ENCODE results near the gene ATRNL1.

ATRNL1 gene

DNA sequence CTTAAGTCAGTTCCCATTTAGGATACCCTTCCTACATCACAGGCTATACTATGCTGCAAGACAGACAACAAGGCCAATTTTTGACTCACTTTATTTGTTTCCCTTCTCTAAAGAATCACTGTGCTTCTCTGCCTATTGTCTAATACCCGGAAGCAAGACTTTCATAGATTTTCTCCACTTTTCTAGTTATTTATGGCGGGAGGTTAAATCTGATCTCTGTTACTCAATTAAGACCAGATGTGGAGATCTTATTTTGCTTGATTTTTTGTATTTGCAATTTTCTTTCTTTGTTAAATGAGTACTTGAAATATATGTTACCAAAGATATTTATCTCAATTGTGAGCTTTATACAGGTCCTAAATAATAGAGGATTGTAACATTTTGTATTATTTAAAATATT lies 511.5 kb downstream of the ATRNL1 start:
- no peak for DNase-seq (ENCODE audit: low read depth, low spot score)

DNA sequence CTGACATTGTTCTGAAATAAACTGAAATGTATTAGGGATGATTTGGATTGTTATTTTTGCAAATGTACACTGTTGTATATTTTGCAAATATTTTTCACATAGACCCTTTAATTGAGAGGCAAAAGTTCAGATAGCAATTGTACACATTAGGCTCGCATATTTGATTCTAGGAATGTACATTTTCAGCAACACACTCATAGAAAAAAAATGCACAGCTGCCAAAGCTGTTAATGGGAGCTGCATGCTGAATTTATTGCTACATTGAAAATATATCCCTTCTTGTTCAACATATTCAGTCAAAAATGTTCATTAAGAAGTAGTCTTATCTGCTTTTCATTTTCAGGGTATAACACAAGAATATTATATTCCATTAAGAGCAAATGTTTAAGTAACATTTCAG lies 512.9 kb downstream of the ATRNL1 start:
- DNase-seq (ENCODE audit: low read depth, low spot score) = no peak

DNA sequence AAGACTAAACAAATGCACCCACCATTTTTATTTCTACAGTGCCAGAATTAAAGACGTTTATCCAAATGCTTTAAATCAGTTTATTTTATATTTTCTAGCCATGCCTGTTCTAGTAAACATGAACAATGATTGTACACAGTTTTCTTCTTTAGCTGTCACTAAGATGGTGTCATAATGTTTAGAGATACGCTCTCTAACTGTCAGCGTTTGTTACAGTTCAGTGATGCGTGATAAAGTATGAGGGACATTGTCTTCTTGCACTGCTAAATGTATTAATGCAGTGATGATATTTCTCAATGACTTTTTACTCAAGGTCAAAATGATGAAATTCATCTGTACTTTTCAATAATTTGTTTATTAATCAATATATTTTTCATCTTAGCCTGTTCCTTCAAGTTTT lies 513.6 kb downstream of the ATRNL1 start:
- no peak for DNase-seq (ENCODE audit: low read depth, low spot score)

DNA sequence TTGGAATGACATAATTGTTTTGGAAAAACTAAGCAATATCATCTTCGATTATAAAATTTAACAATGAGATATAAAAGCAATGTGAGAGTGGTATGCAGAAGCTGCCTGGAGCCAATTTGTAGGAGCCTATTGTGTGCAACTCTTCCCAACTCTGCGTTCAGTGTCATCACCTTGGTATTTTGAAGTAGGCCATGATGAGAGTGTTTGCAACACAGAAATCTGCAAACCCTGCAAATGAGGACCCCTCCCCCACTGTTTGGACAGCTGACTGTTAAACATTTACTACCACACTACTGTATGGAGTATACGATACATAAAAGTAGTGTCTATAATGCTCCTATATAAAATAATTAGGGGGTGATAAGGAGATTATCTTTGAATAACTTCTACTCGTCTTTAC lies 531.3 kb downstream of the ATRNL1 start:
- no peak for DNase-seq (ENCODE audit: low read depth, low spot score)

GRCh38 chr10:115628616-115629015 lies 535.5 kb downstream of the ATRNL1 start:
- no peak for DNase-seq (ENCODE audit: low read depth, low spot score)

- DNase-seq (ENCODE audit: low read depth, low spot score) = no peak
Observed at GRCh38 chr10:115638246-115638645, 545.1 kb downstream of the ATRNL1 start.

DNA sequence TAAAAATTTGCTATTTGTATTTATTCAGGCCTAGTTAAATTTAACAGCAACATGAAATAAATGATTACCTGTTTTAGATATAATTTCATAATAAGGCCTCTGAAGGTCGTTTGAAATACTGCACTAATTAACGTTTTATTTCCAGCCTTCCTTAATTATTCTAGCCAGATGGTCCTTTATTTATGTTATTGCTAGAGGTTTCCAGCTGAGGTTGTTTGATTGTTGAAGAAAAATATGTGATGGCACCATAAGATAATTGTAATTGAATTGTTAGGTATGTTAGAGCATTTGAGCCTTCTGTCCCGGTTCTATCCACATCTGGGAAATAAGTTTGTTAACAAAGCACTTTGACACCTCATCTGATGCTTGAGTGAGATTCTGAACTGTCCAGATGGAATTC lies 556.1 kb downstream of the ATRNL1 start:
- DNase-seq (ENCODE audit: low read depth, low spot score) = no peak

GRCh38 chr10:115653473-115653872 lies 560.3 kb downstream of the ATRNL1 start:
- DNase-seq (ENCODE audit: low read depth, low spot score) = no peak

GRCh38 chr10:115654961-115655360 lies 561.8 kb downstream of the ATRNL1 start:
- DNase-seq (ENCODE audit: low read depth, low spot score) = no peak

GRCh38 chr10:115657161-115657860 lies 564.1 kb downstream of the ATRNL1 start:
- DNase-seq (ENCODE audit: low read depth, low spot score) = no peak

DNA sequence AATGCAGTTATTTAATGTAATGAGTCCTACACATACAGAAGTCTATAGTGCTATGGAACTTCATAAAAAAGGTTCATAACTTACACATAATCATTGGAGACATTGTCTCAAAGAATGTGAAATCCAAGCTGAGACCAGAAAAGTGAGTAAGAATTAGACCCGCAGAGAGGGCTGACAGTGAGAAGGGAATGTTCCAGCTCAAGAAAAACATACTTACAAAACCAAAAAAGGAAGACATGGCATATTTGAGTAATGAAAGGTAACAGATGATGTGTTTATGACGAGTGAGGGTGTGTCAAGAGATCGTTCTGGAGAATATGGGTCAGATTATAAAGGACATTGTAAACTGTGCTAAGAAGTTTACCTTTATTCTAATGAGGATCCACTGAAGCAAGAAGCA lies 566.5 kb downstream of the ATRNL1 start:
- DNase-seq (ENCODE audit: low read depth, low spot score) = peak; percentile 44

DNA sequence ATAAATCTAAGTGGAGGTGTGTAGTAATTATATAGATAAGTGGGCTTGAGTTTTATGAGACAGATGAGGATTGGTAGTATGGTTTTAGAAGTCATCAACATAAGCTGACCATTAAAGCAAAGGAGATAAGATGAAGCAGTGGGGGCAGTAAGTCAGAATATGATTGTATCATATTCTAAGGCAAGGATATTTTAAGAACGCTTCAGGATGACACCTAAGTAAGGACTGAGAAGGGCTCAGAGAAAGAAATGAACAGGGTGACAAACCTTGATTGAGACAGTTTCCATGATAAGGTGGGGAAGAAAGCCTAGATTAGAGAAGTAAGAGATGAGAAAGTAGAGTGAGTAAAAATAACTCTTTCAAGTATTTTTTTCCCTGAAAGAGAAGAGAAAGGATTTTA lies 567.2 kb downstream of the ATRNL1 start:
- DNase-seq (ENCODE audit: low read depth, low spot score) = no peak

GRCh38 chr10:115662422-115662821 lies 569.3 kb downstream of the ATRNL1 start:
- no peak for DNase-seq (ENCODE audit: low read depth, low spot score)

DNA sequence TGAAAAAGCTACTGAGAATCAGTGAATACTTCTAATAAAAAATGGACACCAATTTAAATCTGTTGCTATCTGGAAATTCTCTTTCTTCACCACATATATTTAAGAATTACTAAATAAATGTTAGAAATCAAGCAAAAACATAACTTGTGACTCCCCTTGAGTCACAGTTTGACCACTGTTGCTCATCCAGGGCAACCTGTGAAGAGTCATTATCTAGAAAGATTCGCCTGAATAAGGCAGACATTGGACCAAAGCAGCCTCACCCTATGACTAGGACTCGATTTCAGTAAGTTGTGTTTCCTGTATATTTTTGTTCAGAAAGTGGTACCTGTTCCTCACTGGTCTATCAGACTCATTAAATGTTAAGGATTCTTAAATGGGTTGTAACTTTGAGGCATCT lies 572.4 kb downstream of the ATRNL1 start:
- DNase-seq (ENCODE audit: low read depth, low spot score) = no peak

DNA sequence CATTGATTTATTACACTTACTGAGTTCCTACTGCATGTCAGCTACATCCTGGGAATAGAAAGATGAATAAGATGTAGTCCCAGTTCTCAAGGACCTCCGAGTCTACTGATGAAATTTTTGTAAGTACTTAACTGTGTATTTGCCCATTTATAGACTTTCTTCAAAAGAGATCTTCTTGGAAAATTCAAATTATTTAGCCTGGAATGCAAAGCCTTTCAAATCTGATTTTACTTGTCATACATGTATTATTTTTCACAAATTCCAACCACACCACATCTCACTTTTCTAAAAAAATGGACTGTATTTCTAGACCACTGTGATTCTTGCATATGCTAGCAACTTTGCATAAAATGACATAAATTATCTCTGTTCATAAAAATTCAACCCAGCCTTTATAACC lies 581.3 kb downstream of the ATRNL1 start:
- DNase-seq (ENCODE audit: low read depth, low spot score) = no peak

DNA sequence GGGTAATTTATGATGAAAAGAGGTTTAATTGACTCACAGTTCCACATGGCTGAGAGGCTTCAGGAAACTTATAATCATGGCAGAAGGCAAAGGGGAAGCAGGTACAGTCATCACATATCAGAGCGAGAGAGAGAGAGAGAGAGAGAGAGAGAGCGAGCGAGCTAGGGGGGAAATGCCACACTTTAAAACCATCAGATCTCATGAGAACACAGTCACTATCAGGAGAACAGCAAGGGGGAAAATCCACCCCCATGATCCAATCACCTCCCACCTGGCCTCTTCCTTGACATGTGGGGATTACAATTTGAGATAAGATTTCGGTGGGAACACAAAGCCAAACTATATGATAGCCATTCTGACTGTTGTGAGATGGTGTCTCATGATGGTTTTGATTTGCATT lies 603.6 kb downstream of the ATRNL1 start:
- DNase-seq (ENCODE audit: low read depth, low spot score) = no peak

- DNase-seq (ENCODE audit: low read depth, low spot score) = no peak
Observed at GRCh38 chr10:115706026-115706425, 612.9 kb downstream of the ATRNL1 start.

- DNase-seq (ENCODE audit: low read depth, low spot score) = peak; percentile 4
Observed at GRCh38 chr10:115706488-115707076, 613.4 kb downstream of the ATRNL1 start.

GRCh38 chr10:115710136-115710535 lies 617.0 kb downstream of the ATRNL1 start:
- no peak for DNase-seq (ENCODE audit: low read depth, low spot score)

DNA sequence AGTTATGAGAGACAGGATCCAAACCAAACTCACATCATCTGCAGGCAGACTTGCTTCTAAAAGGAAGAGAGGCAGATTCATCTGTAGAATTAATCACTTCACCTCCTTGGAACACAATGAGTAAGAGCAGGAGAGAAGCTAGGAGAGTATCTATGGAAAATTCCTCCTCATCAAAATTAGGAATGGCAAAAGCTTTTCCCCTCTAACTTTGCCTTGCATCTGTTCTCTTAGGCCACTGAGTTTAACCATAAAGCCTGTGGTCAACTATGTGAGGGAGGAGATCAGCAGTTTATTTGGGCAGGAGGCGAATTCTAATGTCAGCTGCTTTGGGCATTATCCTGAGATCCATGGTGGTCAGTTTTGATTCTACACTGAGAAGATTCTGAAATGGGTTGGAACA lies 618.1 kb downstream of the ATRNL1 start:
- DNase-seq (ENCODE audit: low read depth, low spot score) = no peak

DNA sequence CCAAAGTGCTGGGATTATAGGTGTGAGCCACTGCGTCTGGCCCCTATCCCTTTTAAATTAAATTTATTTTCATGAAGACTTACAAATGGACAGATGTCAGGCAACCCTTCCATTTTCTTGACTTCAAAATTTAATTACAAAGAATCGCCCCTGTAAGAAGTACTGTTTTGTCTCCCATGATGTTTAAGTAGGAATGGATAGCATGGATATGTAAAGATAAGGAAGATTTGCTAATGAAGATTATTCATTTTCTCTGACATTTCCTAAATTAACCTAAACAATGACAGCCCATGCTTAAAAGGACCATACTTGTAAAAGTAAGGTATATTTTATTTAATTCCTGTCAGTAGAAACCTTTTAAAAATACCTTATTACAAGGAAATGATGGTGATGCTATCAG lies 627.0 kb downstream of the ATRNL1 start:
- no peak for DNase-seq (ENCODE audit: low read depth, low spot score)

DNA sequence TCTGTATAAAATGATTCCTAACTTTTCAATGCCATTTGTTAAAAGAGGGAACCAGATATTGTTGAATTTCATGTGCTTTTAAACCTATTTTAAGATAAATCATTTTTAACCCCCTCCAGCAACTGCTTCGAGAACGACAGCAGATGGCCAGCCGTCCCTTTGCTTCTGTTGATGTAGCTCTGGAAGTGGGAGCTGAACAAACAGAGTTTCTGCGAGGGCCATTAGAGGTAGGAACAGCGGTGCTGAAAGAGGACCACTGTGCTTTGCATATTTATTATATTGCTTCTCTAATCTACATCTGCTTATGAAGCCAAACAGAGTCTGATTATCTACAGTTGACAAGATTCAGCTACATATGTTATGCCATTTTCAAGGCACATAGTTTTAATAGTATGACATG lies 634.0 kb downstream of the ATRNL1 start:
- no peak for DNase-seq (ENCODE audit: low read depth, low spot score)

DNA sequence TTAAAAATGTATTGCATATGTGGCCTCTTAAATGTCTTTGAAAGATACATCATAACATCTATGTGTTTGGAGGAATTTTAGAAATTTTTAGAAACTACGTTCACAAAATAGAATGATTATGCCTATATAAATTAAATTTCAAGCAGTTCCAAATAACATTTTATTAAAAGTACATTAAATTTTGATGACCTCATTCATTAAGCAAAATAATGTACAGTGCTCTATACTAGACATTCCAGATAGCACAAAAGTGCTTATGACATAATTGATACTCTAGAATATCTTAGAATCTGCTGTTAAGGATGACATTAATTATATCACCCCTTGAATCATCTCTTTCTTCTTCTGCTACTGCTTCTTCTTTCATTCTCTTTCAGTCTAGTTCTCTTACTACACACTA lies 650.9 kb downstream of the ATRNL1 start:
- no peak for DNase-seq (ENCODE audit: low read depth, low spot score)

DNA sequence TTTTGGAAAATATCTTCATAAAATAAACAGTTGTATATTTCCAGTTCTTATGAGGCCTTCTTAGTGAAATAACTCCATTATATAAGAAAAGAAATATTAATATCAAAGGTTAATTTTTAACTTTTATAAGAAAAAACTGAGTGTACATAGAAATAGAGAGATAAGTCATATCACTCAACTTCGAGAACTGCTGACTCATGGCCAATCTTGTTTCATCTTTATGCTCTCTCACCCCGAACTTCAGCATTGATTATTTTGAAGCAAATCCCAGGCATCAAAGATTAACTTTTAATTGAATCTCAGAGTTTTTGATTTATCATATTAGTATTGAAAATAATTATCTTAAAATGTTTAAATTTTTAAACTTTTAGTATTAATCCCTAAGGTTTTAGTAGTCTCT lies 652.8 kb downstream of the ATRNL1 start:
- no peak for DNase-seq (ENCODE audit: low read depth, low spot score)
